HepG2 (cell line): ENCODE results near the gene COMP. TPM values are rescaled to one million over a fixed set of nuclear protein-coding genes. Genes with fewer than 3 reads are reported as not detected.
A peak's percentile ranks its signal among the peaks of the same experiment; 100 is the strongest.

Experiments used
- AGO2 ChIP-seq: fragments of 200-400 bp; formaldehyde crosslinking; optimal IDR thresholded peaks from 2 replicates; pipeline ENCODE3; 2017; ENCODE audit warnings: mild to moderate bottlenecking, low read depth, low read length, moderate library complexity
- HHEX ChIP-seq: IDR thresholded peaks from 2 replicates; pipeline ENCODE4 v1.6.1; 2016; ENCODE audit warnings: control low read depth
- HMG20A ChIP-seq: IDR thresholded peaks from 2 replicates; pipeline ENCODE4 v1.6.1; 2016; ENCODE audit warnings: borderline replicate concordance
- PRMT3 ChIP-seq: sonication (generic); formaldehyde crosslinking; IDR thresholded peaks from 2 replicates; pipeline ENCODE4 v1.8.1; 2022; ENCODE audit warnings: low read depth, mild to moderate bottlenecking, moderate library complexity, missing genetic modification reagents, borderline replicate concordance
- TBL1XR1 ChIP-seq: fragments of 150-350 bp; IDR thresholded peaks from 2 replicates; pipeline ENCODE4 v1.6.1; 2014; ENCODE audit warnings: borderline replicate concordance, low read length; ENCODE audit not compliant: partially characterized antibody
- TMF1 ChIP-seq: sonication (generic); formaldehyde crosslinking; IDR thresholded peaks from 2 replicates; pipeline ENCODE4 v1.8.1; 2022; ENCODE audit warnings: low read depth, missing genetic modification reagents
- ZBTB3 ChIP-seq: sonication (generic); formaldehyde crosslinking; IDR thresholded peaks from 2 replicates; pipeline ENCODE4 v1.4.0; 2020; ENCODE audit warnings: low read depth, mild to moderate bottlenecking, moderate library complexity, missing genetic modification reagents, borderline replicate concordance
- ZFAT ChIP-seq: sonication (generic); formaldehyde crosslinking; conservative IDR thresholded peaks from 2 replicates; pipeline ENCODE4 v1.8.1; 2023; ENCODE audit warnings: missing genetic modification reagents, inconsistent platforms
- ZNF160 ChIP-seq: sonication (generic); formaldehyde crosslinking; IDR thresholded peaks from 2 replicates; pipeline ENCODE4 v1.8.0; 2022; ENCODE audit warnings: mild to moderate bottlenecking, inconsistent platforms, missing genetic modification reagents
- ZNF878 ChIP-seq: sonication (generic); formaldehyde crosslinking; IDR thresholded peaks from 2 replicates; pipeline ENCODE4 v1.8.1; 2023; ENCODE audit warnings: mild to moderate bottlenecking, missing genetic modification reagents, moderate library complexity
- polyA plus RNA-seq, 8 experiments: library from polyadenylated mRNA; depleted of rRNA in 3 of 8; stranded (reverse) in 7 of 8; unstranded in 1 of 8; fragments of >200 nt; fragmentation: Illumina TruSeq in 4 of 8; extraction: Trizol in 4 of 8; gene quantifications; 2 replicates each; pipeline versions ENCODE4 v1.2.1 to v1.2.3, GENCODE V29; 2011 to 2016; ENCODE audit warnings: low read depth in 4 of 8, missing spikeins in 1 of 8, mixed read lengths in 1 of 8; ENCODE audit not compliant: insufficient read depth in 1 of 8
- total RNA-seq, 5 experiments: library from RNA; depleted of rRNA; stranded (reverse); fragments of >200 nt; fragmentation: Illumina TruSeq; extraction: Trizol; gene quantifications; 2 replicates each; pipeline ENCODE4 v1.2.3, GENCODE V29; 2016; ENCODE audit warnings: low read depth in 1 of 5
- TF ChIP-seq, protein P1 (sequence below), 2 experiments: IDR thresholded peaks; 2 replicates each; pipeline ENCODE4 v1.6.1; 2011 to 2012; ENCODE audit warnings: low read length in 2 of 2, borderline replicate concordance in 1 of 2, low read depth in 1 of 2, mild to moderate bottlenecking in 1 of 2, moderate library complexity in 1 of 2
- TF ChIP-seq, protein P2 (sequence below): sonication (generic); formaldehyde crosslinking; IDR thresholded peaks from 2 replicates; pipeline ENCODE4 v1.9.0; 2021; ENCODE audit warnings: missing genetic modification reagents, borderline replicate concordance
- TF ChIP-seq, protein P3 (sequence below): sonication (generic); formaldehyde crosslinking; IDR thresholded peaks from 2 replicates; pipeline ENCODE4 v1.9.0; 2022; ENCODE audit warnings: low read depth, missing genetic modification reagents
- TF ChIP-seq, protein P4 (sequence below): sonication (generic); formaldehyde crosslinking; IDR thresholded peaks from 2 replicates; pipeline ENCODE4 v1.5.0; 2020; ENCODE audit warnings: mild to moderate bottlenecking, missing genetic modification reagents, borderline replicate concordance
- TF ChIP-seq, protein P5 (sequence below): sonication (generic); formaldehyde crosslinking; conservative IDR thresholded peaks from 2 replicates; pipeline ENCODE4 v1.8.0; 2022; ENCODE audit warnings: mild to moderate bottlenecking, moderate library complexity, missing genetic modification reagents

The COMP gene
- total and polyA plus RNA-seq, 2 of the 13 experiments (the other 11 are each of a cell fraction or from before 2014, with no cell fraction given), result 0.04 to 0.13 TPM

DNA sequence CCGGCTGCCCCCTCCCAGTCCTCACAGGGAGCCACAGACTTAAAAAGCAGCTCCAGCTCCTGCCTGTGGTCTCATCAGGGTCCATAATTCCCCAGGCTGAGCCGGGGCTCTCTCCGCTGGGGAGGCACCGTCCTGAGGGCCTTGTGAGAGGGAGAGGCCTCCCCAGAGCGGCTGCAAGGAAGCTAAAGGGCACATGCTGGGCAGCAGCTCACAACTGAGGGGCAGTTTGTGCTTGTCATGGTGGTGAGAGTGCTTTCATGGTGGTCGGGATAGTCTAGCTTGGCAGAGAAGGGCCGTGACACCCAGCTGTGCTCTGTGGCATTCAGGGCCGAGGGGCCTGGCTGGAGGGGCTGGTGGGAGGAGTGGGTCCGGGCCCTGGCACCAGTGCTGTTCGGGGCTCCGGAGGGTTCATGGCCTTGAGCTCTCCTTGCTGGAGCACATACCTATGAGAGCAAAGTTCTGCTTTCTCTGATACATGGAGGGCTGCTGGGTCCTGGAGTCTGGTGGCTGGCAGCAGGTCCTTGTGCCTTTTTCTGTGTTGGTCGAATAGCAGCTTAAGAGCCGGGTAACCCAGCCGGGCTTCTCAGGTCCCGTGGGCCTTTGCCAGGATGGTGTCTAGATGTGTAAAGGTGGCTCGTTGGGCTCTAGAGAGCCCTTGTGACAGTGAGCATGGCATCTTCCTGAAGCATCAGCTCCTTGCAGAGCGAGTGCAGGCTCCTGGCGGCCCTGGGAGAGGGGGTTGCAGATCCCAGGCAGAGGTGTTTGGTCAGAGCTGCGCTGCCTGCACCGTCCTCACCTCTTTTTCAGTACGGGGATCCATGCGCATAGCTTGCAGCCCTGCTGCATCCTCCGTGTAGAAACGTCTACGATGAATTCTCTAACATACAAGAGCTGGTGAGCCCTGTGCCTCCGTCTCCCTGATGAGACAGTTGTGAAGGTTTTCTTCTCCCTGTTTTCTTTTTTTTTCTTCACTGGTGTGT, 49.5 kb upstream of the COMP start (continued):
- TF ChIP-seq, protein P1, sequence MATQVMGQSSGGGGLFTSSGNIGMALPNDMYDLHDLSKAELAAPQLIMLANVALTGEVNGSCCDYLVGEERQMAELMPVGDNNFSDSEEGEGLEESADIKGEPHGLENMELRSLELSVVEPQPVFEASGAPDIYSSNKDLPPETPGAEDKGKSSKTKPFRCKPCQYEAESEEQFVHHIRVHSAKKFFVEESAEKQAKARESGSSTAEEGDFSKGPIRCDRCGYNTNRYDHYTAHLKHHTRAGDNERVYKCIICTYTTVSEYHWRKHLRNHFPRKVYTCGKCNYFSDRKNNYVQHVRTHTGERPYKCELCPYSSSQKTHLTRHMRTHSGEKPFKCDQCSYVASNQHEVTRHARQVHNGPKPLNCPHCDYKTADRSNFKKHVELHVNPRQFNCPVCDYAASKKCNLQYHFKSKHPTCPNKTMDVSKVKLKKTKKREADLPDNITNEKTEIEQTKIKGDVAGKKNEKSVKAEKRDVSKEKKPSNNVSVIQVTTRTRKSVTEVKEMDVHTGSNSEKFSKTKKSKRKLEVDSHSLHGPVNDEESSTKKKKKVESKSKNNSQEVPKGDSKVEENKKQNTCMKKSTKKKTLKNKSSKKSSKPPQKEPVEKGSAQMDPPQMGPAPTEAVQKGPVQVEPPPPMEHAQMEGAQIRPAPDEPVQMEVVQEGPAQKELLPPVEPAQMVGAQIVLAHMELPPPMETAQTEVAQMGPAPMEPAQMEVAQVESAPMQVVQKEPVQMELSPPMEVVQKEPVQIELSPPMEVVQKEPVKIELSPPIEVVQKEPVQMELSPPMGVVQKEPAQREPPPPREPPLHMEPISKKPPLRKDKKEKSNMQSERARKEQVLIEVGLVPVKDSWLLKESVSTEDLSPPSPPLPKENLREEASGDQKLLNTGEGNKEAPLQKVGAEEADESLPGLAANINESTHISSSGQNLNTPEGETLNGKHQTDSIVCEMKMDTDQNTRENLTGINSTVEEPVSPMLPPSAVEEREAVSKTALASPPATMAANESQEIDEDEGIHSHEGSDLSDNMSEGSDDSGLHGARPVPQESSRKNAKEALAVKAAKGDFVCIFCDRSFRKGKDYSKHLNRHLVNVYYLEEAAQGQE (IDR thresholded peaks at IDR 0.05; ENCODE audit: borderline replicate concordance in 1 of 2, low read depth in 1 of 2, low read length in 2 of 2), result no peak
- TF ChIP-seq ZNF160, result no peak
- TF ChIP-seq TMF1 (CRISPR knock-in tag), result no peak
- 0 out of 2 replicates have a peak, but pooled peaks have one; percentile 54 for TF ChIP-seq ZNF878 (CRISPR knock-in tag)
- TF ChIP-seq, protein P2, sequence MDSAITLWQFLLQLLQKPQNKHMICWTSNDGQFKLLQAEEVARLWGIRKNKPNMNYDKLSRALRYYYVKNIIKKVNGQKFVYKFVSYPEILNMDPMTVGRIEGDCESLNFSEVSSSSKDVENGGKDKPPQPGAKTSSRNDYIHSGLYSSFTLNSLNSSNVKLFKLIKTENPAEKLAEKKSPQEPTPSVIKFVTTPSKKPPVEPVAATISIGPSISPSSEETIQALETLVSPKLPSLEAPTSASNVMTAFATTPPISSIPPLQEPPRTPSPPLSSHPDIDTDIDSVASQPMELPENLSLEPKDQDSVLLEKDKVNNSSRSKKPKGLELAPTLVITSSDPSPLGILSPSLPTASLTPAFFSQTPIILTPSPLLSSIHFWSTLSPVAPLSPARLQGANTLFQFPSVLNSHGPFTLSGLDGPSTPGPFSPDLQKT (CRISPR knock-in tag), result no peak
- TF ChIP-seq ZFAT (CRISPR knock-in tag), result no peak
- no peak for TF ChIP-seq HHEX
- TF ChIP-seq, protein P3, sequence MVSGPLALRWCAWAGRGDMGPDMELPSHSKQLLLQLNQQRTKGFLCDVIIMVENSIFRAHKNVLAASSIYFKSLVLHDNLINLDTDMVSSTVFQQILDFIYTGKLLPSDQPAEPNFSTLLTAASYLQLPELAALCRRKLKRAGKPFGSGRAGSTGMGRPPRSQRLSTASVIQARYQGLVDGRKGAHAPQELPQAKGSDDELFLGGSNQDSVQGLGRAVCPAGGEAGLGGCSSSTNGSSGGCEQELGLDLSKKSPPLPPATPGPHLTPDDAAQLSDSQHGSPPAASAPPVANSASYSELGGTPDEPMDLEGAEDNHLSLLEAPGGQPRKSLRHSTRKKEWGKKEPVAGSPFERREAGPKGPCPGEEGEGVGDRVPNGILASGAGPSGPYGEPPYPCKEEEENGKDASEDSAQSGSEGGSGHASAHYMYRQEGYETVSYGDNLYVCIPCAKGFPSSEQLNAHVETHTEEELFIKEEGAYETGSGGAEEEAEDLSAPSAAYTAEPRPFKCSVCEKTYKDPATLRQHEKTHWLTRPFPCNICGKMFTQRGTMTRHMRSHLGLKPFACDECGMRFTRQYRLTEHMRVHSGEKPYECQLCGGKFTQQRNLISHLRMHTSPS, result peak; percentile 93
- TF ChIP-seq HMG20A (CRISPR knock-in tag), result no peak
- TF ChIP-seq ZBTB3 (CRISPR knock-in tag), result no peak
- TF ChIP-seq TBL1XR1, result no peak
- no peak for TF ChIP-seq PRMT3 (CRISPR knock-in tag)
- TF ChIP-seq, protein P4, sequence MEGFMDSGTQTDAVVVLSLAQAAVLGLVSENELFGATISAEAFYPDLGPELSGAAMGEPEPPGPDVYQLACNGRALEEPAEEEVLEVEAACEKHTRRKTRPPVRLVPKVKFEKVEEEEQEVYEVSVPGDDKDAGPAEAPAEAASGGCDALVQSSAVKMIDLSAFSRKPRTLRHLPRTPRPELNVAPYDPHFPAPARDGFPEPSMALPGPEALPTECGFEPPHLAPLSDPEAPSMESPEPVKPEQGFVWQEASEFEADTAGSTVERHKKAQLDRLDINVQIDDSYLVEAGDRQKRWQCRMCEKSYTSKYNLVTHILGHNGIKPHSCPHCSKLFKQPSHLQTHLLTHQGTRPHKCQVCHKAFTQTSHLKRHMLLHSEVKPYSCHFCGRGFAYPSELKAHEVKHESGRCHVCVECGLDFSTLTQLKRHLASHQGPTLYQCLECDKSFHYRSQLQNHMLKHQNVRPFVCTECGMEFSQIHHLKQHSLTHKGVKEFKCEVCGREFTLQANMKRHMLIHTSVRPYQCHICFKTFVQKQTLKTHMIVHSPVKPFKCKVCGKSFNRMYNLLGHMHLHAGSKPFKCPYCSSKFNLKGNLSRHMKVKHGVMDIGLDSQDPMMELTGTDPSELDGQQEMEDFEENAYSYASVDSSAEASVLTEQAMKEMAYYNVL (CRISPR knock-in tag), result peak; percentile 73; the same call in 1 of the 2 replicates
- TF ChIP-seq AGO2, result peak; percentile 30
- TF ChIP-seq, protein P5, sequence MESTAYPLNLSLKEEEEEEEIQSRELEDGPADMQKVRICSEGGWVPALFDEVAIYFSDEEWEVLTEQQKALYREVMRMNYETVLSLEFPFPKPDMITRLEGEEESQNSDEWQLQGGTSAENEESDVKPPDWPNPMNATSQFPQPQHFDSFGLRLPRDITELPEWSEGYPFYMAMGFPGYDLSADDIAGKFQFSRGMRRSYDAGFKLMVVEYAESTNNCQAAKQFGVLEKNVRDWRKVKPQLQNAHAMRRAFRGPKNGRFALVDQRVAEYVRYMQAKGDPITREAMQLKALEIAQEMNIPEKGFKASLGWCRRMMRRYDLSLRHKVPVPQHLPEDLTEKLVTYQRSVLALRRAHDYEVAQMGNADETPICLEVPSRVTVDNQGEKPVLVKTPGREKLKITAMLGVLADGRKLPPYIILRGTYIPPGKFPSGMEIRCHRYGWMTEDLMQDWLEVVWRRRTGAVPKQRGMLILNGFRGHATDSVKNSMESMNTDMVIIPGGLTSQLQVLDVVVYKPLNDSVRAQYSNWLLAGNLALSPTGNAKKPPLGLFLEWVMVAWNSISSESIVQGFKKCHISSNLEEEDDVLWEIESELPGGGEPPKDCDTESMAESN (CRISPR knock-in tag), result no peak
